HG02884 (cell line): ENCODE data around the gene RAVER2.
"Not testable (repeated sequence)": the region's sequence is repeated elsewhere in the genome, so short reads cannot be mapped to it uniquely, and the experiment has no call there.

Source experiments
- ATAC-seq: cut with Tn5 transposase; IDR thresholded peaks from one replicate; pipeline ENCODE4 v1.9.1; 2021; ENCODE audit warnings: mild to moderate bottlenecking, moderate library complexity; ENCODE audit not compliant: unreplicated experiment

The RAVER2 gene

GRCh38 chr1:64748222-64748621 lies 3.3 kb downstream of the RAVER2 start:
- no peak for ATAC-seq

DNA sequence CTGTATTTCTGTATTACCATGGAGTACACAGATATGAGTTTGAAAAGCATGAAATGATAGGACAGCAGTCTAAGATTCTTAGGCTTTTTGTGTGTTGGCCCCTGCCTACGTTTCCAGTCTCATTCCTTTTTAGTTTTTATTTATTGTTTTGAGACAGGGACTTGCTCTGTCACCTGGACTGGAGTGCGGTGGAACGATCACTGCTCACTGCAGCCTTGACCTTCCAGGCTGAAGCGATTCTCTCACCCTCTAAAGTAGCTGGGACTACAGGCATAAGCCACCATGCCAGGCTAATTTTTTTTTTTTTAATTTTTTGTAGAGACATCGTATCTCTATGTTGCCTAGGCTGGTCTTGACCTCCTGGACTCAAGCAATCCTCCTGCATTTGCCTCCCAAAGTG lies 3.8 kb downstream of the RAVER2 start:
- ATAC-seq = no peak

- ATAC-seq = no peak
Observed at GRCh38 chr1:64750092-64750491, 5.2 kb downstream of the RAVER2 start.

DNA sequence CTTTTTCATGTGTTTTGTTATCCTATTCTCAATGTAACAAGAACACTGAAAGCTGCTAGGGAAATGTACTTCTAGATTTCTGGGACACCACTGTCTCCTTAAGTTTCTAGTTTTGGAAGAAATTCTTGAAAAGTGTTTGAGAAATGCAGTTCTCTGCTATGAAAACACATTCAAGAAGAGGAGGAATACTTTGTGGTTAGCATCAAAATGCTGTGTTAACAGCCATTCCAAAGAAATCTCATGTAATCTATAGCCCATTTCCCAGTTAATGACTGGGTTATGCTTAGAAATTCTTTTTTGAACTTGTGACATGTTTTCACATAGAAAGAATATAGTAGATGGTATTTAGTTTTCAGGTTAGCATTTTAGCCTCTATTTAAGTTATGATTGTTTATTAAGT lies 6.0 kb downstream of the RAVER2 start:
- no peak for ATAC-seq

DNA sequence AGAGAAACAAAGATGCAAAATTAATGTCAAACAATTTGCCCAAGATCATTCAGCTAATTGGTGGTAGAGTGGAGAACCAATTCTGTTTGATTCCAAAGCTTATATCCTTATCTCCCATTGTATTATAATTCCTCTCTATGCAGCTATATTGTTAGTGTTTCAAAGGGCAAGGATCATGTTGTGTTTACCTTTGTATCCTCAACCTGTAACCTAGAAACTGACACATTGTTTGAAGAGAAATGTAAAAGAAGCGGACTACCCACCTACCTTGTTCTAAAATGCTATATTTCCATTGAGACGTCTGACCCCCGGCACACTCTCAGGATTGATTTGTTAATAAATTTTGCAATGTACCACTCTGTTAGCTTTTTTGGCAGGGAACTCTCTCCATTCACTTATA lies 9.3 kb downstream of the RAVER2 start:
- no peak for ATAC-seq

GRCh38 chr1:64755361-64755760 lies 10.5 kb downstream of the RAVER2 start:
- ATAC-seq = no peak

GRCh38 chr1:64756770-64757169 lies 11.9 kb downstream of the RAVER2 start:
- ATAC-seq = no peak

GRCh38 chr1:64757213-64757612 lies 12.3 kb downstream of the RAVER2 start:
- no peak for ATAC-seq

DNA sequence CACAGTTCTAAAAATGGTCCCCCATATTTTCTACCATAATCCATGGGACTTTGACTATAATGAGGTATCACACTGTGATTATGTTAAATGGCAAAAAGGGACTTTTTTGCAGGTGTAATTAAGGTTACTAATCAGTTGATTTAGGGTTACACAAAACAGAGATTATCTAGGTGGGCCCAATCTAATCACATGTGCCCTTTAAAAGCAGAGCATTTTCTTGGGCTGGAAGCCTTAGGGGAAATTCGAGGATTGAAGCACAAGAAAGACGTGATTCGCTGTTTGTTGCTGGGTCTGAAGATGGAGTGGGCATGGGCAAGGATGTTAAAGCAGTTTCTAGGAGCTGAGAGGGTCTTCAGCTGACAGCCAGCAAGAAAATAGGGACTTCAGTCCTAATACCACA lies 13.4 kb downstream of the RAVER2 start:
- ATAC-seq = no peak

- ATAC-seq = no peak
Observed at GRCh38 chr1:64759968-64760367, 15.1 kb downstream of the RAVER2 start.

- ATAC-seq = no peak
Observed at GRCh38 chr1:64765012-64765411, 20.1 kb downstream of the RAVER2 start.

DNA sequence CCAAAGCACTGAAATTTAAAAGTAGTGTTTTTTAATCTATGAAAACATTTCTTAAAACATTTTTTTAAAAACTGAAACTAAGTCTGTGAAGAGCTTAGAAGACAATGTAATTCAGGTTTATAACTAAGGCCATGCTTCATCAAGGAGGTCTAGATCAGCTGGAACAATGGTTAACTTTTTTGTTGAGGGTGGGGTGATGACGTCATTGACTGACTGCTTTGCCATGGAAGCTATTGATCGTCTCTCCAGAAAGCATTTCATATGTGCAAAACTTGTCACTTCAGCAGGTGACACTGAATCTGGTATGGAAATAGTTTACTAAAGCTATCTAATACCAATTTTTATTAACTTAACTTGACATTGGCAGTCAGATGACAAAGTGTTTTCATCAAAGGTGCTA lies 21.0 kb downstream of the RAVER2 start:
- ATAC-seq = no peak

DNA sequence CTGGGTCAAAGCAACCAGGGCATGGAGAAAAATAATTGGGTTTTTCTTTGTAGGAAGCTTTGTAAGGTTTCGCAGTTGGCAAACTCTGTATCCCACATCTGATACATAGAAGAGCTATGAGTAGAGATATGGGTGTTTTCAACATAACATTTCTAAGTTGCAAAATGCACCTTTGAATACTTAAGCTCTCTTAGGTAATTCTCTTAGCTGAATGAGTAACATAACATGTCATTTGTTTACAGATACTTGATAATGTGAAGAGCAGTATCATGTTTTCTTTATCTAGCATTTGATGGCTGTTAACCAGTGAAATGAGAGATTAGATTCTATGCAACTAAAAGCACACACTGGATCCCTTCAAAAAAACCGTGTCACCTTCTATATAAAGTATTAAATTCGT lies 21.6 kb downstream of the RAVER2 start:
- ATAC-seq = no peak

DNA sequence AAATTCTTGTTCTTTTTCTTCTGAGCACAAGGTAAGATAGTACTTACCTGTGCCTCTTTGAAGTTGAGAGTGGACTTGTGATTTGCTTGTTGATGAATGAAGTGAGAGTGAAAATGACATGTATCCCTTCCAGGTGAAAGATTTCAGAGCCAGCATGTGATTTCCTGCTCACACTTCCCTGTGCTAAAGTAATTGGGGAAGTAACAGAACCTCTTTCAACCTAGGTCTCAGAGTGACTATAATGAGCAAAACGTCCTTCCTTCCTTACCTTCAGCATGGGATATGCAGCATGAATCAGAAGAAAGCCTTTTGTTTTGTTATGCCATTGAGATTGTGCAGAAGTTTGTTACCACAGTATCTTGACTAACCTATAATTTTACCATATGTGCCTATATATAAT lies 24.6 kb downstream of the RAVER2 start:
- ATAC-seq = no peak

DNA sequence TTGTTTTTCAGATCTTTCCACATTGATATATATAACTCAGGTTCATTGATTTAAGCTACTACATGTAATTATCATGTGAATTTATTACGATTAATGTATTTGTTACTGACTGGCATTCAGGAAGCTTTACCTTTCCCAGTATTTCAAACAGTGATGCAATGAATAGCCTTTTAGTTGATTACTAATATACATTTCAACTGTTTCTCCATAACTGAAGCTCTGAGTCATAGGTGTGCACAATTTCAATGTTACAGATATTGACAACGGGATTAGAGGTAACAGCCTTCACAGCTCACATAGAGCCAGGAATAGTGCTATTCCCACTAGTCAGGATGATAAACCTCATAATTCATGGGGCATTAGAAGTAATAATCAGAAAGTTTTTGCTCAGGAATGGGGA lies 25.1 kb downstream of the RAVER2 start:
- no peak for ATAC-seq

DNA sequence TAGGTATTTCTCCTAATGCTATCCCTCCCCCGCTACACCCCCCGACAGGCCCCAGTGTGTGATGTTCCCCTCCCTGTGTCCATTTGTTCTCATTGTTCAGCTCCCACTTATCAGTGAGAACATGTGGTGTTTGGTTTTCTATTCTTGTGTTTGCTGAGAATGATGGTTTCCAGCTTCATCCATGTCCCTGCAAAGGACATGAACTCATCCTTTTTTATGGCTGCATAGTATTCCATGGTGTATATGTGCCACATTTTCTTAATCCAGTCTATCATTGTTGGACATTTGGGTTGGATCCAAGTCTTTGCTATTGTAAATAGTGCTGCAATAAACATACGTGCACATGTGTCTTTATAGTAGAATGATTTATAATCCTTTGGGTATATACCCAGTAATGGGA lies 28.4 kb downstream of the RAVER2 start:
- not testable (repeated sequence) for ATAC-seq

- no peak for ATAC-seq
Observed at GRCh38 chr1:64775113-64775512, 30.2 kb downstream of the RAVER2 start.

DNA sequence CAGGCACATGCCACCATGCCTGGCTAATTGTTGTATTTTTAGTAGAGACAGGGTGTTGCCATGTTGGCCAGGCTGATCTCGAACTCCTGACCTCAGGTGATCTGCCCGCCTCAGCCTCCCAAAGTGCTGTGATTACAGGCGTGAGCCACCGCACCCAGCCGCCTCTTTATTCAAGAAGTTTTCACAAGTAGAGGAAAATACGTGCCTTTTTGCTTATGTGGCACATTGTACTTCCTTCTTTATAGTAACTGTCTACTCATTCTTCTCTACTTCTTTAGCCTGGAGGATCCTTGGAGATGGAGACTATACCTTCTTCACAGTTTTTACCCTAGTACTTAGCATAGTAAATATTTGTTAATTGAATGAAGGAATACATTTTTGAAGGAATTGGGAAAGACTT lies 37.2 kb downstream of the RAVER2 start:
- not testable (repeated sequence) for ATAC-seq

DNA sequence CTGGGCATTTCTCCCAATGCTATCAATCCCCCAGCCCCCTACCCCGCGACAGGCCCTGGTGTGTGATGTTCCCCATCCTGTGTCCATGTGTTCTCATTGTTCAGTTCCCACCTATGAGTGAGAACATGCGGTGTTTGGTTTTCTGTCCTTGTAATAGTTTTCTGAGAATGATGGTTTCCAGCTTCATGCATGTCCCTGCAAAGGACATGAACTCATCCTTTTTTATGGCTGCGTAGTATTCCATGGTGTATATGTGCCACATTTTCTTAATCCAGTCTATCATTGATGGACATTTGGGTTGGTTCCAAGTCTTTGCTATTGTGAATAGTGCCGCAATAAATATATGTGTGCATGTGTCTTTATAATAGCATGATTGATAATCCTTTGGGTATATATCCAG lies 38.0 kb downstream of the RAVER2 start:
- ATAC-seq = not testable (repeated sequence)

GRCh38 chr1:64790832-64791487 lies 46.1 kb downstream of the RAVER2 start:
- ATAC-seq = no peak

GRCh38 chr1:64798872-64799271 lies 54.0 kb downstream of the RAVER2 start:
- ATAC-seq = no peak

DNA sequence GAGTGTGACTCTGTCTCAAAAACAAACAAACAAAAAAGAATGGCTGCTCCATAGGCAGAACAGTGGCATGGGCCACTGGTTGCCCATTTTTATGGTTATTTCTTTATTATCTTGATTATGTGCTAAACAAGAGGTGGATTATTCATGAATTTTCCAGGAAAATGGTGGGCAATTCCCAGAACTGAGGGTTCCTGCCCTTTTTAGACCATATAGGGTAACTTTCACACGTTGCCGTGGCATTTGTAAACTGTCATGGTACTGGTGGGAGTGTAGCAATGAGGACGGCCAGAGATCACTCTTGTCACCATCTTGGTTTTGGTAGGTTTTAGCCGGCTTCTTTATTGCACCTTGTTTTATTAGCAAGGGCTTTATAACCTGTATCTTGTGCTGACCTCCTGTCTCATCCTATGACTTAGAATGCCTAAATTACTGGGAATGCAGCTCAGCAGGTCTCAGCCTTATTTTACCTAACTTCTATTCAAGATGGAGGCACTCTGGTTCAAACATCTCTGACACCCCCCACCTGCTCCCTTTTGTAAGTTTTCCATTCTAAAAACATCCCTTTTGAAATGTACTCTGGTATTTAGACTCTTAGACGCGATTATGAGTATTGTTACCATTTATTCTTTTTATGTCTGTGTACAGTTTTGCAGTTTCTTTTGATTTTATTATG lies 57.1 kb downstream of the RAVER2 start:
- ATAC-seq = no peak

DNA sequence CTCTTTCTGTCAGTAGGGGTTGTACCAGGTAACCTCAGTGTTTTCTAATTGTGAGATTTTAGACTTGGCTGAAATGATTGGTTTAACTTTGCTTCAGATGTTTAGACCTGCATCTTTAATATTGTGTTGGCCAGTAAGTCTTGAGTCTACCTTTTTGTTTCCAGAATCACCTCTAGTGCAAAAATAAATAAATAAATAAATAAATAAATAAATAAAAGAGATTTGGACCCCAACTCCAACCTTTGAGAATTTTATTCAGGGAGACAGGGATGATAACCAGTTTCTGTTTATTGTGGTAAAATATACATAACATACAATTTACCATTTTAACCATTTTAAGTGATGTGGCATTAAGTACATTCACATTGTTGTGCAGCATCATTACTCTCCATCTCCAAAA lies 64.4 kb downstream of the RAVER2 start:
- no peak for ATAC-seq
